GM12872 (cell line): Measurements from ENCODE around the gene STX16.

ENCODE experiments used
- TF ChIP-seq, protein P1 (sequence below): IDR thresholded peaks from 3 replicates; pipeline ENCODE4 v1.5.1; 2011; ENCODE audit warnings: low read depth, mild to moderate bottlenecking, low read length, moderate library complexity; ENCODE audit not compliant: insufficient read depth

STX16 gene

DNA sequence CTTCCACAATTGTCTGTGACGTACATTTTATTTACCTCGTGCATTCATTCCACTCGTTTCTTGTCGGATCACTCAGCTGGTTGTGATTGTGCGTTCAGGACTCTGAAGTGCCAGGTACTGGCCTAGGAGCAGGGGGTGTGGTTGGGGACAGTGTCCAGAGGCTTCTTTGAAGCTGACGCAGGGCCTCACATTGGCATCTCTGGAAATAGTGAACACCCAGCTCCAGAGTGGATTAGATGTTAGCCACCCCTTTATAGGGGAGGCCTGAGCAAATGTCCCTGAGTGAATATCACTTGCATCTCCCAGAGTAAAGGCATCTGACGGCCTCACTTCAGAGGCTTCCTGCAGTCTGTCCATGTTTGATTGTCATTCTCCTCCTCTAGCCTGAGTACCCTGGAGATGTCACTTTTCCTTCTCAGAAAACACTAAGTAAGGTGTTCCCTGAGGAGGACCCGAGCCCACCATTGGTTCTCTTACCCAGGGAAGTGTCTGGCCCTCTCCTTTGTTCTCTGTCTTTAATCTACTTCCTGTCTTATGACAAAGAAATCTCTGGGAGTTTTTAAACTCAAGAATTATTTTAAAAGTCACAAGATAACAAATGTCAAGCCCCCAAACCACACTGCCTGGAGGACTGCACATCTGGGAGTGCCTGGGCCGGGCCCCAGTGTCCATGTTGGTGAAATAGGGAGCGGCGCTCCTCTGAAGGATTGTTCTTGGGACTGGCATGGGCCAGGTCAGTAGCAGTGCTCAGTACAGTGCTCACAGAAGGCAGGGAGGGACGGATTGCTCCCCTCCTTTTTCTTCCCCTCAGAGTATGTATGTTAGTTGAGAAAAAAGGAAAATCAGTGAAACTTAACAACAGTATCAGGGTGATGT is 10.8 kb downstream of the STX16 start:
- TF ChIP-seq, protein P1, sequence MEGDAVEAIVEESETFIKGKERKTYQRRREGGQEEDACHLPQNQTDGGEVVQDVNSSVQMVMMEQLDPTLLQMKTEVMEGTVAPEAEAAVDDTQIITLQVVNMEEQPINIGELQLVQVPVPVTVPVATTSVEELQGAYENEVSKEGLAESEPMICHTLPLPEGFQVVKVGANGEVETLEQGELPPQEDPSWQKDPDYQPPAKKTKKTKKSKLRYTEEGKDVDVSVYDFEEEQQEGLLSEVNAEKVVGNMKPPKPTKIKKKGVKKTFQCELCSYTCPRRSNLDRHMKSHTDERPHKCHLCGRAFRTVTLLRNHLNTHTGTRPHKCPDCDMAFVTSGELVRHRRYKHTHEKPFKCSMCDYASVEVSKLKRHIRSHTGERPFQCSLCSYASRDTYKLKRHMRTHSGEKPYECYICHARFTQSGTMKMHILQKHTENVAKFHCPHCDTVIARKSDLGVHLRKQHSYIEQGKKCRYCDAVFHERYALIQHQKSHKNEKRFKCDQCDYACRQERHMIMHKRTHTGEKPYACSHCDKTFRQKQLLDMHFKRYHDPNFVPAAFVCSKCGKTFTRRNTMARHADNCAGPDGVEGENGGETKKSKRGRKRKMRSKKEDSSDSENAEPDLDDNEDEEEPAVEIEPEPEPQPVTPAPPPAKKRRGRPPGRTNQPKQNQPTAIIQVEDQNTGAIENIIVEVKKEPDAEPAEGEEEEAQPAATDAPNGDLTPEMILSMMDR: no peak

DNA sequence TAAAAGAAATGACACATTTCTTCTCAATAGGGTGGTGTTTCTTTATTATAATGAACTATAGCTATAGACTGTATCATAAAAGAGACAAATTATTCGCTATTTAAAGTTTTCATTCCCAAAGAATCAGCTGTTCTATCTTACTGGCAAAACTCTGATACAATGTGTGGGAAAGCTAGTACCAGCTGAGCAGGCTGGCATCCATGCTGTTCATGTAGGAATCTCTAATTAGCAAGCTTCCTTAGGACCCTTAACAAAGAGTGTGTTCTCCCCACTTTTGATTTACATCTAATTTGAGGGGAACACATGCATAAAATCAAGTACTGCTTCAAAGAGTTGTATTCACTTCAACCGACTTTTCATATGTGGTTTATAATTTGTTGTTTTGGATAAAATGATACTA is 13.2 kb downstream of the STX16 start:
- TF ChIP-seq, protein P1: no peak

DNA sequence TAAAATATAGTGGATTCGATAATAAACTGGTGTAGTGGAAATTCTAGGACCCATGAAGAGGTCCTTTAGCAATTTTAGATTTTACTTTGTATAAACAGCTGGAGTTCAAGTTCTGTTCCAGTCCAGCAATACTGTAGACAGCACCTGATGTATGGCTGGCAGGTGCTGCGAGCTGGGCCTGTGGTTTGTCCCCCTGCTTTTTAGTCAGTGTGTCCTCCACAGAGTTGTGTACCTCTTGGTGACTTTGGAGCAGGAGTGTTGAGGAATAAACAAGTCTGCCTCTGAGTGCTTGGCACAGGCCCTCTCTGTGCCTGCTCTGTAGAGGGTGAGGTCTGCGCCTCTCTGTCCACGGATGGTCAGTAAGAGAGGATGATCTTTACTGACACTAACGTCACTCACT is 13.8 kb downstream of the STX16 start:
- TF ChIP-seq, protein P1: no peak

DNA sequence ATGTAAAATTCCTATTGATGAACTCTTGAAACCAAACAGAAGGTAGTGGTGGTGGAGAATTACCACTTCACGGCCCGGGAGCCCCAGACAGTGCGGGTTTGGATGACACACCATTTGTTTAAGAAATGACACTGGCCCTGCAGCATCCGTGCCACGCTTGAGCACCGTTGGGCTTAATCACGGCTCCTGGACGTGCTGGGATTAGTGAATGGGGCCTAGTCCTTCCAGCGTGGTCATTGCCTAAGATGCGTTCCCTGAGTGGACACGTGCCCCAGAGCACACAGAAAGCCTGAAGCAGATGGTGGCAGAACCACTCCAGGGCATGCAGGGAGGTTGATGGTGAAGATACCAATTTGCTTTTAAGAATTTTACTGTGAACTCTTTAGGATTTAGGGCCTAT is 14.5 kb downstream of the STX16 start:
- TF ChIP-seq, protein P1: no peak

DNA sequence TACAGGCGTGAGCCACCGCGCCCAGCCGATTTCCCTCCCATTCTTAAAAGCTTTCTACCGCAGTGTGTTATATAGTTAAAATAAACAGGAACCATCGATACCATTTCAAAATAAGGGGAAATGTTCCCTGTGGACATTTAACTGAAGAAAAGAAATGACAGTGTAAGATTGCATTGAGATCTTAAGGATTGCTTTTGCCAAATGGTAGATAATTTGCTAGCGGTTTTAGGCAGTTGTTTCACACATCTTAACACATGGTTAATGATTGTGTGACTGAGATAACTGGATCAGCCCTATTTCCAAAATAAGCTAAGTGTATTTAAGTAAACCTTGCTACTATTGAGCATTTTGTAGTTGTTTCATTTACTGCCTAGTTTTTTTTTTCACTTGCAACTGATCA is 15.6 kb downstream of the STX16 start:
- TF ChIP-seq, protein P1: no peak

DNA sequence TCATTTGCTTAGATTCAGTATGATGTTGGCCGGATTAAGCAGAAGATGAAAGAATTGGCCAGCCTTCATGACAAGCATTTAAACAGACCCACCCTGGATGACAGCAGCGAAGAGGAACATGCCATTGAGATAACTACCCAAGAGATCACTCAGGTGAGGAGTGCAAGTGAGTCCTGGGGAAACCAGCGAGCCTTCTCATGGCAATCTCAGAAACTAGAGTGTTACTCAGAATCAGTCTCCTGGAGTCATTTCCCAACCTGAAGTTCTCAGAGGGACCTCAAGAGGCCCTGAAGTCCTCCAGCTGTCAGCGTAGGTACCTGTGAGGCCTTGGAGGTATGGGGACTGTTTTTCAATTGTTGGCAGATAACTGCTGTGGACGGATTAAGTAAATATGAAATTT is 16.9 kb downstream of the STX16 start:
- TF ChIP-seq, protein P1: no peak

DNA sequence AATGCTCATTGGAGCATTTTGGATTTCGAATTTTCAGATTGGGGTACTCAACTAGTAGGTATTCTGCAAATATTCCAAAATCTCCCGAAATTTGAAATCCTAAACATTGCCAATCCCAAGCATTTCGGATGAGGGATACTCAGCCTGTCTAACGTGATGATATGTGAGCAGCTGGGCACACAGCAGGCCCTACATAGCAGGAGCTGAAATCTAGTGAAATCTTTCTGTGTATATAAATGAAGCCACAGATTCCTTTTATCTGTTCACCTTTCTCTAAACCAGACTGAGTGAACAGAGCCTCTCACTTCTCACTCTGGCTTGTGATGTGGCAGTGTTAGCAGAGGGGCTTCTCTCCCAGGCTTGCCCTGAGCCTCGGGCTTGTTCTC is 17.8 kb downstream of the STX16 start:
- TF ChIP-seq, protein P1: no peak
